NCI-H524 treated with DMSO at 0.1 percent for 48 hours (cell line): Measurements from ENCODE around the gene ART3.

Source experiments
- DNase-seq: peaks from one replicate; lab custom pipeline; 2025; lab: John Stamatoyannopoulos, UW

Gene ART3

DNA sequence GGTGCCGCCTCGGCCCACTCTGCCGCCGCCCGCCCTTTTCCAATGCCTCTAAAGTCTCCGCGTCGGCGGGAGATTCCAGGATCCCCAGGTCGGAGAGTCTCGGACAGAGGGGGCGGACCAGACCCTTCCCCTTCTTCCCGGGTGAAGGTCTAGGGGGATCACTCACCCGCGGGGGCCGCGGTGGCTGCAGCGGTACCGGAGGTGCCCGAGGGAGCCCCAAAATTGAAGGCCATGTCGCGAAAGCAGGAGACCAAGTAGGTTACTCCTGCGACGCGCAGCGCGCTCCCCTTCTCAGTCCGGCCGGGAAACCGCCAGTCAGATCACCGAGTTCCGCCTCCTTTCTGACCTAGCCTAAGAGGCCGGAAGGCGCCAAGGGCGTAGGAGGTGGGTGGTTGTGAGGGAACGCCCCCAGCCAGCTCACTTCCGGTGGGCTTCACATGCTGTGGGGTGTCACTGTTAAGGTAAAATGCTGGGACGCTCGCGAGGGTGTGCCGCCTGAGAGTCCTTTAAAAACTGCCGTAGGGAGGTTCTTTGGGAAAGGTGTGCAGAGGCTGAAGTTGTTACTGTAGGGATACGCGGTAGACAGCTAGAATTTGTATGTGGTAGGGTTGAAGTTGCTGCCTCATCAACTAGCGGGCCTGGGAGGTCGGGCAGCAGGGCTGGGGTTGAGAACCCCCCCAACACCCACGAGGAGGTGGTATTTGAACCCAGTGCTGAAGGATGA, 73.8 kb downstream of the ART3 start, which contains the start of gene NUP54:
TSS of gene NUP54 (minus strand) at position 256 of the 724 bp plus-strand sequence. CDS start at position 233, 23 bp downstream.
- DNase-seq, result peak; percentile 60

DNA sequence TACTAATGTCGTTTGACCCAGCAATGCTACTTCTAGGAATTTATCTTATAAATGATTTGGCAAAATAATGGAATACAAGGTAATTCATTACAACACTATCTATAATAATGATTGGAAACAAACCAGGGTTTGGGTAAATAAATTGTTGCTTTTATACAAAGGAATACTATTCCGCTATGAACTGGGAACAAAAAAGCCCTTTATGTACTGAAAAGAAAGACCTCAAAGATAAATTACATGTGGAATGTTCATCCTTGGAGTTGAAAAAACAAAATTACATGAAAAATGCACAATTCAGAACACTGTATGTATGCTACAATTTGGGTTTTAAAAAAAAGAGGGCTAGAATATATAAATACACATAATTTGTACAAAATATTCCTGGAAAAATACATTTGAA, 78.8 kb downstream of the ART3 start:
- DNase-seq, result no peak

DNA sequence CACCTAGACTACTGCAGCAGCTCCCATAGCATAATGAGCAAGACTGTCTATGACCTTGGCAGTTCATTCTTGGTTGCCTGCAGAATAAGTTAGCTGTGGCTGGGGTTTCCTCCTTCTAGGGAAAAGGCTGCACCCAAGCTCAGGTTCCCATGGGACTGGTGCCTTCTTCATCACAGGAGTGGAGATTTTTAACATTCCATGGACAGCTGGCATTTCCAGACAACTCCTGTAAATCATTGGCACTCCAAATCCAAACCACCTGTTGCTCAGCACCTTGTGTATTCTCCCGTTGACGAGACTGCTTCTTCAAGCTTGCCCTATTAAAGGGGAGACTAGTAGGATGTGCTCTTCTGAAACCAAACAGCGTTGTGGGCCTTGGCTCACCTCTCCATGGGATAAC, 81.5 kb downstream of the ART3 start:
- no peak for DNase-seq

DNA sequence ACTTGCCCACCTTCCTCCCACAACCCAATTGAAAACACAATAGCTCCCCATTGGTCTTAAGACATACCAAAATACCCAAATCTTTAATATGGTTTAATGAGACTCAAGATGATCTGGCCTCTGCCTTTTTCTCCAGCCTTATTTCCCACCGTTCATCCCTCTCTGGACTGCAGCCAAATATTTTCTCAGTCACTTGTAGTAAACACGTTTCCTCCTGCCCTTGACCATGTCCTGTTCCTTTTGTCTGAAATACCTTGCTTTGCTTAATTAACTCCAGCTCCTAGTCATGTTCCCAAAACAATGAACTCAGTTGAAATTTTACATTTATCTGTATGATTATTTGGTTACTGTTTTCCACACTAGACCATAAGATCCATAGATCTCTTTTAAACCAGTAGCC, 82.1 kb downstream of the ART3 start:
- no peak for DNase-seq

DNA sequence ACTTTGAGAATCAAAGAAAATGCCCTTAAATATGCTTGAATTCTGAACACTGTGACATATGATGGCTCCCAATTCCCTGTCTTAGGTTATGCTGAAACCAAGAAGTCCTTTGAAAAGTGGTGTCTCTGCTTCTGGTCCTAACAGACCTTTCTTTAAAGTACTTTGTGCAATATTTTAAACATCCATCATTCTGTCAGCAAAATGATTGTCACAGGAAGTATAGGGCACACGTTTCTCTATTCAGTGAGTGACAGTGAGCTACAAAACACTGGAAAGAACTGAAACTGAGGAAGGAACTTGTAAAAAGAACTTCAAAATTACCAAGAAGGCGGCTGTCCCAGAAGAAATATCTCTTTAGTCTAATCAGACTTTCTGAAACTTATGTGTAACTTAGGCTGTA, 85.8 kb downstream of the ART3 start:
- no peak for DNase-seq
